Activated B cell treated with CpG ODN at 0.5 μM for 24 hours (primary cell): ENCODE results near the gene HTR2B. TPM values are rescaled to one million over a fixed set of nuclear protein-coding genes. Genes with fewer than 3 reads are reported as not detected.

Source experiments
- ATAC-seq: fragments of 200-7000 bp; cut with Tn5 transposase; one replicate; pipeline ENCODE4 v1.10.0; 2021; ENCODE audit warnings: low read depth, mild to moderate bottlenecking, moderate library complexity
- CTCF ChIA-PET: fragments of 350-600 bp; sonication (Branson Sonifier 250); formaldehyde crosslinking; loops from one replicate; lab custom pipeline; 2021; ENCODE audit warnings: antibody characterized with exemption; lab: Charles Lee
- POLR2A ChIA-PET: fragments of 350-600 bp; sonication (Branson Sonifier 250); formaldehyde crosslinking; loops from one replicate; lab custom pipeline; 2021; ENCODE audit warnings: antibody characterized with exemption; lab: Charles Lee
- DNase-seq: peaks from one replicate; pipeline ENCODE4 v3.0.0; 2022
- H3K27ac Mint-ChIP-seq: one replicate; pipeline ENCODE4 v1.8.0; 2020; ENCODE audit warnings: mixed read lengths
- H3K27me3 Mint-ChIP-seq: one replicate; pipeline ENCODE4 v1.8.0; 2021; ENCODE audit warnings: mixed read lengths
- H3K36me3 Mint-ChIP-seq: one replicate; pipeline ENCODE4 v1.8.0; 2021; ENCODE audit warnings: low read depth, mixed read lengths
- H3K4me1 Mint-ChIP-seq: one replicate; pipeline ENCODE4 v1.8.0; 2021; ENCODE audit warnings: mixed read lengths
- H3K4me3 Mint-ChIP-seq: one replicate; pipeline ENCODE4 v1.8.0; 2020; ENCODE audit warnings: mild to moderate bottlenecking, mixed read lengths
- H3K9me3 Mint-ChIP-seq: one replicate; pipeline ENCODE4 v1.8.0; 2020; ENCODE audit warnings: mixed read lengths
- CTCF ChIP-seq: fragments of 200-600 bp; IDR thresholded peaks from one replicate; pipeline ENCODE4 v1.8.0; 2022; ENCODE audit warnings: antibody characterized with exemption, mild to moderate bottlenecking
- intact Hi-C: fragments of 100-400 bp; cut with micrococcal nuclease; formaldehyde crosslinking; loops from one replicate; pipeline ENCODE4 v1.15.1; 2024
- total RNA-seq: library from RNA; stranded (reverse); gene quantifications from 2 replicates; pipeline ENCODE4 v1.2.3, GENCODE V29; 2022

HTR2B gene
- total RNA-seq = not detected in 2 replicates

- no peaks in the 10 kb centered on the region for H3K9me3 Mint-ChIP-seq
- H3K36me3 Mint-ChIP-seq = peaks cover 4% of the 10 kb centered on the region
- intact Hi-C loops = no loop called here
- ChIA-PET POLR2A (interaction anchor here (0.5 kb wide), 1 partner anchor 542 kb away, joined by 4 read pairs; no protein-coding TSS in a partner anchor), CTCF (no interaction called here)
- H3K27ac Mint-ChIP-seq = no peak within 1 kb of the TSS
- H3K4me3 Mint-ChIP-seq = no peak within 1 kb of the TSS
- peaks cover 2% of the 10 kb centered on the region for H3K4me1 Mint-ChIP-seq
- no peak for DNase-seq
- no peaks in the 10 kb centered on the region for H3K27me3 Mint-ChIP-seq
- TF ChIP-seq CTCF = no peak
- ATAC-seq = no peak
Measured at GRCh38 chr2:231124838-231125568, at the start of gene HTR2B. Gene HTR2B (minus strand): TSS chr2:231125042. CDS start chr2:231123764, 1,278 bp downstream.

GRCh38 chr2:231174211-231174651 is 49.4 kb upstream of the HTR2B start:
- ATAC-seq = no peak
- no peaks in the 10 kb centered on the region for H3K27me3 Mint-ChIP-seq
- H3K36me3 Mint-ChIP-seq = peaks cover 58% of the 10 kb centered on the region
- TF ChIP-seq CTCF = no peak
- no peak overlapping the region for H3K4me3 Mint-ChIP-seq
- no peak for DNase-seq
- ChIA-PET POLR2A (no interaction called here), CTCF (no interaction called here)
- intact Hi-C loops = no loop called here
- H3K27ac Mint-ChIP-seq = no peak overlapping the region
- H3K4me1 Mint-ChIP-seq = peaks cover 5% of the 10 kb centered on the region
- H3K9me3 Mint-ChIP-seq = no peaks in the 10 kb centered on the region

GRCh38 chr2:231172025-231172424 is 47.2 kb upstream of the HTR2B start:
- no peak for TF ChIP-seq CTCF
- Mint-ChIP-seq H3K9me3 (no peaks in the 10 kb centered on the region), H3K27ac (no peak overlapping the region), H3K36me3 (peaks cover 78% of the 10 kb centered on the region), H3K4me3 (no peak overlapping the region), H3K4me1 (no peaks in the 10 kb centered on the region), H3K27me3 (no peaks in the 10 kb centered on the region)
- intact Hi-C loops = no loop called here
- no peak for ATAC-seq
- POLR2A ChIA-PET = interaction anchor here (0.7 kb wide), 1 partner anchor 28 kb away, joined by 3 read pairs; no protein-coding TSS in a partner anchor
- DNase-seq = no peak
- CTCF ChIA-PET = no interaction called here

GRCh38 chr2:231170055-231170454 is 45.2 kb upstream of the HTR2B start:
- H3K9me3 Mint-ChIP-seq = no peaks in the 10 kb centered on the region
- H3K4me3 Mint-ChIP-seq = no peak overlapping the region
- intact Hi-C loops = no loop called here
- DNase-seq = no peak
- no peaks in the 10 kb centered on the region for H3K27me3 Mint-ChIP-seq
- no peak for ATAC-seq
- no peak for TF ChIP-seq CTCF
- CTCF ChIA-PET = no interaction called here
- peaks cover 85% of the 10 kb centered on the region for H3K36me3 Mint-ChIP-seq
- no peak overlapping the region for H3K27ac Mint-ChIP-seq
- POLR2A ChIA-PET = no interaction called here
- no peaks in the 10 kb centered on the region for H3K4me1 Mint-ChIP-seq

- ChIA-PET CTCF (no interaction called here), POLR2A (no interaction called here)
- intact Hi-C loops = no loop called here
- Mint-ChIP-seq H3K27me3 (no peaks in the 10 kb centered on the region), H3K4me3 (no peak overlapping the region), H3K4me1 (no peaks in the 10 kb centered on the region), H3K36me3 (peaks cover 84% of the 10 kb centered on the region), H3K9me3 (no peaks in the 10 kb centered on the region), H3K27ac (no peak overlapping the region)
- ATAC-seq (no peak), DNase-seq (no peak)
- no peak for TF ChIP-seq CTCF
Measured at GRCh38 chr2:231169488-231169887, 44.6 kb upstream of the HTR2B start.
